Nephron (organoid): ENCODE measurements around the gene CCDC63.
A peak's percentile ranks its signal among the peaks of the same experiment; 100 is the strongest.

Experiments used
- H3K27ac Mint-ChIP-seq, 3 experiments: 2 replicates each; pipeline ENCODE4 v1.8.0; 2020; ENCODE audit warnings: mixed read lengths in 3 of 3, mild to moderate bottlenecking in 2 of 3, moderate library complexity in 1 of 3
- H3K27me3 Mint-ChIP-seq: 2 replicates; pipeline ENCODE4 v1.8.0; 2021; ENCODE audit warnings: low read depth, mild to moderate bottlenecking, moderate library complexity, mixed read lengths
- H3K36me3 Mint-ChIP-seq: 2 replicates; pipeline ENCODE4 v1.8.0; 2020; ENCODE audit warnings: low read depth, mixed read lengths
- H3K4me1 Mint-ChIP-seq: 2 replicates; pipeline ENCODE4 v1.8.0; 2020; ENCODE audit warnings: mixed read lengths
- H3K4me3 Mint-ChIP-seq, 3 experiments: 2 replicates each; pipeline ENCODE4 v1.8.0; 2020; ENCODE audit warnings: mild to moderate bottlenecking in 3 of 3, mixed read lengths in 3 of 3, moderate library complexity in 2 of 3
- H3K9me3 Mint-ChIP-seq: 2 replicates; pipeline ENCODE4 v1.8.0; 2020; ENCODE audit warnings: mixed read lengths
- TF ChIP-seq, protein P1 (sequence below), 3 experiments: fragments of 200-600 bp; sonication (generic); IDR thresholded peaks; one replicate each; pipeline ENCODE4 v1.5.0; 2021; ENCODE audit warnings: antibody characterized with exemption in 3 of 3; ENCODE audit not compliant: unreplicated experiment in 3 of 3

The CCDC63 gene

DNA sequence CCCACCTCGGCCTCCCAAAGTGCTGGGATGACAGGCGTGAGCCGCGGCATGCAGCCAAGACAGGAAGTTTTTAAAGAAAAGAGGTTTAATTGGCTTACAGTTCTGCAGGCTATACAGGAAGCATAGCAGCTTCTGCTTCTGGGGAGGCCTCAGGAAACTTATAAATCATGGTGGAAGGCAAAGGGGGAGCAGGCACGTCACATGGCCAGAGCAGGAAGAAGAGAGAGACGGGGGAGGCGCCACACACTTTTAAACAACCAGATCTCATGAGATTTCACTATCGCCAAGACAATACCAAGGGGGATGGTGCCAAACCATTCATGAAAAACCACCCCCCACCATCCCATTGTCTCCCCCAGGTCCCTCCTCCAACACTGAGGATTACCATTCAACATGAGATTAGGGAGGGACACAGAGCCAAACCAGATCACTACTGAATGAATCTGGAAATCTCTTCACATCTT, 14.1 kb downstream of the CCDC63 start:
- no peak overlapping the region for H3K4me3 Mint-ChIP-seq
- H3K36me3 Mint-ChIP-seq: no peaks in the 10 kb centered on the region
- TF ChIP-seq, protein P1, sequence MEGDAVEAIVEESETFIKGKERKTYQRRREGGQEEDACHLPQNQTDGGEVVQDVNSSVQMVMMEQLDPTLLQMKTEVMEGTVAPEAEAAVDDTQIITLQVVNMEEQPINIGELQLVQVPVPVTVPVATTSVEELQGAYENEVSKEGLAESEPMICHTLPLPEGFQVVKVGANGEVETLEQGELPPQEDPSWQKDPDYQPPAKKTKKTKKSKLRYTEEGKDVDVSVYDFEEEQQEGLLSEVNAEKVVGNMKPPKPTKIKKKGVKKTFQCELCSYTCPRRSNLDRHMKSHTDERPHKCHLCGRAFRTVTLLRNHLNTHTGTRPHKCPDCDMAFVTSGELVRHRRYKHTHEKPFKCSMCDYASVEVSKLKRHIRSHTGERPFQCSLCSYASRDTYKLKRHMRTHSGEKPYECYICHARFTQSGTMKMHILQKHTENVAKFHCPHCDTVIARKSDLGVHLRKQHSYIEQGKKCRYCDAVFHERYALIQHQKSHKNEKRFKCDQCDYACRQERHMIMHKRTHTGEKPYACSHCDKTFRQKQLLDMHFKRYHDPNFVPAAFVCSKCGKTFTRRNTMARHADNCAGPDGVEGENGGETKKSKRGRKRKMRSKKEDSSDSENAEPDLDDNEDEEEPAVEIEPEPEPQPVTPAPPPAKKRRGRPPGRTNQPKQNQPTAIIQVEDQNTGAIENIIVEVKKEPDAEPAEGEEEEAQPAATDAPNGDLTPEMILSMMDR (IDR thresholded peaks at IDR 0.05; ENCODE audit: unreplicated experiment in 3 of 3): no peak
- H3K9me3 Mint-ChIP-seq: no peaks in the 10 kb centered on the region
- peak overlapping the region; percentile 70 to 94 (median 82) for H3K27ac Mint-ChIP-seq
- H3K27me3 Mint-ChIP-seq: no peaks in the 10 kb centered on the region
- H3K4me1 Mint-ChIP-seq: peaks cover 10% of the 10 kb centered on the region

DNA sequence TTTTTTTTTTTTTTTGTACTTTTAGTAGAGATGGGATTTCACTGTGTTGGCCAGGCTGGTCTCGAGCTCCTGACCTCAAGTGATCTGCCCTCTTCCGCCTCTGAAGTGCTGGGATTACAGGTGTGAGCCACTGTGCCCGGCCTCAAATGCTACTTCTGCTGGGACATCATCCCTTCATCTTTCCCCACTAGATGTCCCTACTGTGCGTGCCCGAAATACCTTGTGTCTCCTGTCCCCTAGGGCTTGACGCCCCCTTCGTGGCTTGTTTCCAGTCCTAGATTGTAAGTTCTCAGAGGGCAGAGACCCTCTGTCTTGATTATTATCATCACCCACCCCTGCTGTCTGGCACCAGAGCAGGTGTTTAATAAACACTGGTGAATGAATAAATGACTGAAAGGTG, 14.9 kb downstream of the CCDC63 start:
- H3K4me3 Mint-ChIP-seq: no peak overlapping the region
- no peaks in the 10 kb centered on the region for H3K27me3 Mint-ChIP-seq
- H3K36me3 Mint-ChIP-seq: no peaks in the 10 kb centered on the region
- peaks cover 10% of the 10 kb centered on the region for H3K4me1 Mint-ChIP-seq
- peak overlapping the region; percentile 70 to 94 (median 82) for H3K27ac Mint-ChIP-seq
- TF ChIP-seq, protein P1 (IDR thresholded peaks at IDR 0.05; ENCODE audit: unreplicated experiment in 3 of 3): no peak
- no peaks in the 10 kb centered on the region for H3K9me3 Mint-ChIP-seq

DNA sequence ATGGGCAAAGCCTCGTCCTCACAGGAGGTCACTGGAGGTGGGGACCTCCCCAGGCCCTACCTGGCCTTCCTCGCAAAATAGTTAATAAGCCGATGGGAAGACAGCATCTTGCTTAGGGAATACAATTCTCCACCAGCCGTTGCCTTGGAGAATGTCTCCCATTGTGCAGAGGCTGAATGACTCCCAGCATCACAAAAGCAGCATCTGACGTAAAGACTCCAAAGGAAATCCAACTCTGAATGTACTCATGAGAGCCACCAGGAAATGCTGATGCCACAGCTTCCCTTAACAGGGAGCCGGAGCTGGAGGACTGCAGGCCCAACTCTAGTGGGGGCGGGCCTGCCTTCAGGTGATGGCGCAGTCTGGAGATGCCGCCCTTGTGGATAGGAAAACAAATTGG, 15.5 kb downstream of the CCDC63 start:
- H3K9me3 Mint-ChIP-seq: no peaks in the 10 kb centered on the region
- H3K27ac Mint-ChIP-seq: peak overlapping the region in 2 of 3 experiments; percentile 75 to 82
- H3K27me3 Mint-ChIP-seq: no peaks in the 10 kb centered on the region
- no peaks in the 10 kb centered on the region for H3K36me3 Mint-ChIP-seq
- no peak overlapping the region for H3K4me3 Mint-ChIP-seq
- TF ChIP-seq, protein P1 (IDR thresholded peaks at IDR 0.05; ENCODE audit: unreplicated experiment in 3 of 3): no peak
- H3K4me1 Mint-ChIP-seq: peaks cover 10% of the 10 kb centered on the region

DNA sequence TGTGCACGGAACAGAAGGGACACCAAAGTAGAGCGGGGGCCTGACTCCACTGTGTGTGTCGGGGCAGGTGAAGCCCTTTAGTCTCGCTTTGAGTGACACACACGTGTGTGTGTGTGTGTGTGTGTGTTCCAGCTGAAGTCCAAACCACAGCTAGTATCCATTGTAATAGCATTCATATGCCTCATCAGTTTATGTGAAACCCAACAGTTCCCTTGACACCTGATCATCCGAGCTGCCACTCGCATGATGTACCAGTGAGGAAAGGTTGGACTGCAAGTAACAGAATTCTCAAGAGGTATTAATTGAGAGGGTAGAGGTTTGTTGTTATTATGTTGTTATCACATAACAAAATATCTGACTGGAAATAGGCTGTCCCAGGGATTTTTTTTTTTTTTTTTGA, 16.4 kb downstream of the CCDC63 start:
- H3K4me1 Mint-ChIP-seq: peaks cover 10% of the 10 kb centered on the region
- no peaks in the 10 kb centered on the region for H3K36me3 Mint-ChIP-seq
- no peaks in the 10 kb centered on the region for H3K27me3 Mint-ChIP-seq
- no peaks in the 10 kb centered on the region for H3K9me3 Mint-ChIP-seq
- H3K27ac Mint-ChIP-seq: peak overlapping the region in 1 of 3 experiments; percentile 17
- TF ChIP-seq, protein P1 (IDR thresholded peaks at IDR 0.05; ENCODE audit: unreplicated experiment in 3 of 3): no peak
- no peak overlapping the region for H3K4me3 Mint-ChIP-seq

DNA sequence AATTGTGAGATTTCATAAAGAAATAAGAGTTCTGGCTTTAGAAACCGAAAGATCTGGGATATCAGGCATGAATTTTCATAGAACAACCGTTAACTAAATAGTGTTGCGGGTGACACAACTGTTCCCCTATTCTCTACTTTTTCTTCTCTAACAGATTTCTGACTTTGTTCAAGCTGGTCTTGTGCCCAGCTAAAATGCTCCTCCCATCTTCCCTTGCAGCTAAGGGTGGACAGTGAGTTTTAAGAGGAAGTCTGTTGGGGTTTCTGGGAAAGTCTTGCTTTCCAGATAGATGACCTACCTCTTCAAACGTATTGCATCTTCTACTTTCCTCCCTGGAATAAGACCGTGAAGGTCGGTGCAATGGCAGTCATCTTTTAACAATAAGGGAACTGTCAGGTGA, 18.7 kb downstream of the CCDC63 start:
- Mint-ChIP-seq H3K9me3 (peaks cover 12% of the 10 kb centered on the region), H3K36me3 (peaks cover 4% of the 10 kb centered on the region), H3K4me1 (peaks cover 6% of the 10 kb centered on the region), H3K4me3 (no peak overlapping the region), H3K27ac (no peak overlapping the region), H3K27me3 (peaks cover 5% of the 10 kb centered on the region)
- TF ChIP-seq, protein P1 (IDR thresholded peaks at IDR 0.05; ENCODE audit: unreplicated experiment in 3 of 3): no peak

DNA sequence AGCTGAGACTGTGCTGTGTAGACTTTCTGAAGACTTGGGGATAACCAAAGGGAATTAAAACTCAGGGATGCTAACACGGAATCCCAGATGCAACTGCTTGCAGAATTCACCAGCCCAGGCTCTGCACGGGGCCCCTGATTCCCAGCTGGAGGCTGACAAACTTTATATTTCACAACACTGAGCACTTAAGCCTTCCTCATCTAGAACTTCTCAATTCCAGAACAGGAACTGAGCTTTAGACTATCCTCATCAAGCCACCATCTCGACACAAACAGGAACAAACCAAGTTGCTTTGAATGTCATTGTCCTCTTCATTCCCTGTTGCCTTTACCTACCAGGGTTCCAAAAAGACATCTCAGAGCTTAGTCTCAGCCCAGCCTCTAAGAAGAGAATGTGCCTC, 22.2 kb downstream of the CCDC63 start:
- H3K9me3 Mint-ChIP-seq: peaks cover 14% of the 10 kb centered on the region
- TF ChIP-seq, protein P1 (IDR thresholded peaks at IDR 0.05; ENCODE audit: unreplicated experiment in 3 of 3): no peak
- H3K27me3 Mint-ChIP-seq: peaks cover 7% of the 10 kb centered on the region
- H3K4me3 Mint-ChIP-seq: no peak overlapping the region
- no peaks in the 10 kb centered on the region for H3K4me1 Mint-ChIP-seq
- H3K36me3 Mint-ChIP-seq: peaks cover 4% of the 10 kb centered on the region
- no peak overlapping the region for H3K27ac Mint-ChIP-seq
